IPS-11a (cell line): Measurements from ENCODE around the gene BLTP3A.

Experiments
- H3K4me3 ChIP-seq: one replicate; pipeline ENCODE4 v1.5.1; 2013; ENCODE audit warnings: low read depth, low read length, control low read depth

The BLTP3A gene

DNA sequence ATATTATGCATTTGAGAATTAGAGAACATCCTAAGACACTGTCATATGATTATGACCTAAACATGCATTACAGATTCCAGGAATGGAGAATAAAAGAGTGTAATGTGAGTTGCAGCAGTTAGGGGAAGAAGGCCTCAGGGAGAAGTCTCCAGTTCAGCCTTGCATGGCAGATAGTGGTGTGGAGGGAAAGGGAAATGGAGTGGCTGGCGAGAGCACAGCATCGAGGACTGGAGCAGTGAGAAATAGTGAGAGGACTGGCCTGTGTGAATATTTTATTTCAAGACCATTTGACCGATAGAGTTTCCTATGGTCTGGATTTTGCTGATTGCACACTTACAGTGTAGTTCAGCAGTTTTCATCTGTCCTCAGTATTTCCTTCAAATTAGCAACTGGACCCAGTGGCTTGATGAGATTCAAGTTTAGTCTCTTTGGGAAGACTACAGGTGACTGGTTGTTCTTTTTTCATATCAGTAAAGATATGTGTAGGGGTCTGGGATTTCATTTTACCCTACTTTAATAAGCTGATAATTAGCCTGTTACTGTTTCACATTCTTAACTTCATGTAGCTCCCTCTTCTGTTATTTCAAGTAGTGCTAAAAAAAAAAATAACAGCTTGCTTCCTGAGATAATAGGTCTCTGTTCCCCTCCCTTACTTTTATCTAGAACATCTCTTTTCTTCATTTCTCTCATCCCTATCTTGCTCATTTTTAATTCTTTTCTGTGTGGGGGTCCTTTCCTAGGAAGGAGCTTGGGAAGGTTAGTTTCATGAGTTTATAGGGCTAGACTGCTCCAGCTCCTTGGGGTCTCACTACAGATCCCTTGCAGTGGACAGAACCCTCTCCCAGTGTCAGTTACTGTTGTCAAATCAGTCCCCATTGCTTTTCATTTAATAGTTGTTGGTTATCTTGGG lies 27.9 kb downstream of the BLTP3A start:
- H3K4me3 ChIP-seq, result no peak overlapping the region

DNA sequence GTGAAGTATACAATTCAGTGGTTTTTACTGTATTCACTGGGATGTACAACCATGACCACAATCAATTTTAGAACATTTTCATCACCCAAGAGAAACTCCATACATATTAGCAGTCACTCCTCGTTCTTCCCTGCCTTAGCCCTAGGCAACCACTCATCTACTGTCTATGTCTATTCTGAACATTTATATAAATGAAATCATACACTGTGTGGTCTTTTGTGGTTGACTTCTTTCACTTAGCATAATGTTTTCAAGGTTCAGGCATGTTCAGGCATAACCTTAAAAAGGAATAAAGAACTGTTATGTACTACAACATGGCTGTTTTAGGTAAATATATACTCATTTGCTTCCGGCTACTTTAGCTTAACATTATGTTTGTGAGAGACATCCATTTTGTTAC lies 37.3 kb downstream of the BLTP3A start:
- no peak overlapping the region for H3K4me3 ChIP-seq

DNA sequence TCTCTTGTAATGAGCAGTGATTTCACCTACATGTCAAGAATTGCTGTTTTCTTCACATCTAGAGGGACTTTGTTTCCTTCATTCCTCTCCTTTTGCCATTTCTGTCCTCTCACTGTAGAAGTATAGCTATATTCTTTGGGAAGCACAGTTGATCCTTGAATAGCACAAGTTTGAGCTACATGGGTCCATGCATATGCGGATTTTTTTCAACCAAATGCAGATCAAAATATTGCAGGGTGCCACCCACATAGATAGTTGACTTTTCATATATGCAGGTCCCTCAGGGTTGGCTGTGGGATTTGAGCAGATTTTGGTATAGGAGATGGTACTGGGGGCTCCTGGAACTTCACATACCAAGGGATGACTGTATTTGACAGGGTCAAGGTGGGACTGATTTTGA lies 41.1 kb downstream of the BLTP3A start:
- H3K4me3 ChIP-seq, result no peak overlapping the region

DNA sequence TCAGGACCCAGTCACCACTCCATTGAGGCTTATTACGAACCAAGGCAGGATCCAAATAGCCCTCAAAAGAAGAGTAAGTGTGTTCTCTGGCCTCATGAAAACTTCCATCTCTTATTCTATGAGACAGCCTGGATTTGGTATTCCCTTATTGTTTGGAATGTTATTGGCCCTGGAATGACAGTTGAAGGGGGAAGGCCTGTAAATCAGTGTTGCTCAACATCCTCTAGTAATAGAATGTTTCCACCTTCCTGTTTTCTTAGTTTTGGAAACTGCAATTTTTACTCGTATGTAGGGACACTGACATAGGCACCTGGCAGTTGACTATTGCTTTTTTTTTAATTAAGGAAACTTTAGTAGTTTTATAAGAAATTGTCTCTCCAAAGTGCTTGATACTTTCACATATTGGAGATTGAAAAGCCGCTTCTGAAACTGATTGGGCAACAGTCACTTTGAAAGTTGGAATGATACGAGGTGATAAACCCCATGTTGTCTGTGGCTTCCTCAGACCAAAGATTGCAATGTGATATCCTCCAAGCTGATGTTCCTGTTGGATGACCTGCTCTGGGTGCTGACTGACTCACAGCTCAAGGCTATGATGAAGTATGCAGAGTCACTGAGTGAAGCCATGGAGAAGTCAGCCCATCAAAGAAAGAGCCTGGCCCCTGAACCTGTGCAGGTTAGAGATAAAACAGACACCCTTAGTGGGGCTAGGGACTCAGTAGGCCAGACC lies 43.1 kb downstream of the BLTP3A start:
- H3K4me3 ChIP-seq, result no peak overlapping the region

DNA sequence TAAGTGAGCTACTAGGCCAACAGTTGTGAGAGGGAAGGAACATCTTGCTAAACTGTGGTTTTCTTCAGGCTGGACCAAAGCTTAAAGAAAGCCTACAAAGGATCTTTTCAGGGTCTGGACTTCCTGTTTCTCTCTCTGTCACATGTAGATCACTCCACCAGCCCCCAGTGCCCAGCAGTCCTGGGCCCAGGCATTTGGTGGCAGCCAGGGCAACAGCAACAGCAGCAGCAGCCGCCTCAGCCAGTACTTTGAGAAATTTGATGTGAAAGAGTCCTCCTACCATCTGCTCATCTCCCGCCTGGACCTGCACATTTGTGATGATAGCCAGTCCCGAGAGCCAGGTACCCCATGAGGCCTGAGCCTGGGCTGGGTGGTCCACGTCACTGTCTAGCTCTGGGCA lies 44.1 kb downstream of the BLTP3A start:
- H3K4me3 ChIP-seq, result no peak overlapping the region

DNA sequence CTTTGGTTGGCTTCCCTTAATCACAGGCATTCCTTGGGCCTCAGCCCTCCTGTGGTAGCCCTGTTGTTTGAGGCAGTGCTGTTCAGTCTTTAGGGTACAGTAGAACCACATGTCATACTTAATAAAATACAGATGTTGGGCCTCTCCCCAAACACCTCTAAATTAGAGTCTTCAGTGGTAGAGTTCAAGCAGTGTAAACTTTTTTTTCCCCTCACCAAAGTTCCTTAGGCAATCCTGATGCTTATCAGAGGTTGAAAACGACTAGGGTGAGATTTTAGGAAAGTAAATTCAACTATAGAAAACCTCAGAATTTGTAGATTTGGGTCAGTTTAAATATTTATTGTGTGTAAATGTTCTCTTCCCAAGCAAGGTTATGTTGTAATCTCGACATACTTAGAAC lies 44.6 kb downstream of the BLTP3A start:
- H3K4me3 ChIP-seq, result no peak overlapping the region

DNA sequence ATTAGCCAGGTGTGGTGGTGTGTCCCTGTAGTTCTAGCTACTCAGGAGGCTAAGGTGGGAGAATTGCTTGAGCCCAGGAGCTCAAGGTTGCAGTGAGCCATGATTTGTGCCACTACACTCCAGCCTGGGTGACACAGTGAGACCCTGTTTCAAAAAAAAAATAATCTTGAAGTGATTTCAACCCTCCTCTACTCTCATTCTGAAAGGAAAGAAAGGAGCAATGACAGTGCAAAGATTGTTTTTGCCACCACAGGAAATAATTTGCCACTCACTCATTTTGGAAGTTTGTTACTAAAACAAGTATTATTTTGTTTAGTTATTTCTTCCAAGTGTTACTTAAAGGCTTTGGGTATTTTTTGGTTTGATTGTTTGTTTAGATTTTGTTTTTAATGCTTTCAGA lies 45.6 kb downstream of the BLTP3A start:
- H3K4me3 ChIP-seq, result no peak overlapping the region

DNA sequence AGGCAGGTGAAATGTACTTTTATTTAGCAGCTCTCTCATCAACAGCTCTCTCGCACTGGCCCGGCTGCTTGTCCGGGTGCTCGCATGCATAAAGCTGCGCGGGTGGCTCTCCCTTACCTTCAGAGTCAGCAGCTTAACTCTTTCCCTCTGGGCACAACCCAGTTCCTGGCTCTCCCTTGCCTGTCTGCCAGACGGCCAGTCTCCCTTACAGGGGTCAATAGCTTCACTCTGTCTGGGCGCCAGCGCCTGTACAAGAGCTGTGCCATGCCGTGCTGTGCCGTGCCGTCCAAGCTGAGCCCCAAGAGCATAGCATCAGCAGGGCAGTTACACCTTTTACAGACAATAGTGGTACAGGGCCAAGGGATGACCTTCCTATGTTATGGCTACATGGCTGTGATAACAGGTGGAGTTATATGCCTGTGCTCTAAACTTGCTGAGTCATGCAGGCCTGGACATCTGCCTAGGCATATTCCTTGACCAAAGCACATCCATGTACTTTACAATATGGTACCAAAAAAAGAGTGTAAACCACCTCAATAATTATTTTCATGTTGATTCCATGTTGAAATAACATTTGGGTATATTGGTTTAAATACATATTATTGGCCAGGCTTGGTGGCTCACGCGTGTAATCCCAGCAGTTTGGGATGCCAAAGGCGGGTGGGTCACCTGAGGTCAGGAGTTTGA lies 47.9 kb downstream of the BLTP3A start:
- H3K4me3 ChIP-seq, result no peak overlapping the region
